8988T (cell line): Measurements from ENCODE around the gene RPS19.

Experiments
- DNase-seq: peaks from one replicate; pipeline ENCODE4 v3.0.0; 2011

The RPS19 gene

DNA sequence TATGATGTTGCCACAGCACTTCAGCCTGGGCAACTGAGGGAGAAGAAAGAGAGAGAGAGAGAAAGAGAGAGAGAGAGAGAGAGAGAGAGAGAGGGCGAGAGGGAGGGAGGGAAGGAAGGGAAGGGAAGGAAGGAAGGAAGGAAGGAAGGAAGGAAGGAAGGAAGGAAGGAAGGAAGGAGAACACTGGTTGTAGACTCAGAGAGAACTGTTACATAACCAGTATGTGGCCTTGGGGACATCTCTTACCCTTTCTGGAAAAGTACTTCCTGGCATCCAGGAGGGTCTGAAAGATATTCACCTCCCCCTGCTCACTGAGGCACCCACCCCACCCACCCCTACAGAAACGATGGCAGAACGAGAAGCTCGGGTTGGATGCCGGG is 20.3 kb downstream of the RPS19 start:
- DNase-seq = no peak

DNA sequence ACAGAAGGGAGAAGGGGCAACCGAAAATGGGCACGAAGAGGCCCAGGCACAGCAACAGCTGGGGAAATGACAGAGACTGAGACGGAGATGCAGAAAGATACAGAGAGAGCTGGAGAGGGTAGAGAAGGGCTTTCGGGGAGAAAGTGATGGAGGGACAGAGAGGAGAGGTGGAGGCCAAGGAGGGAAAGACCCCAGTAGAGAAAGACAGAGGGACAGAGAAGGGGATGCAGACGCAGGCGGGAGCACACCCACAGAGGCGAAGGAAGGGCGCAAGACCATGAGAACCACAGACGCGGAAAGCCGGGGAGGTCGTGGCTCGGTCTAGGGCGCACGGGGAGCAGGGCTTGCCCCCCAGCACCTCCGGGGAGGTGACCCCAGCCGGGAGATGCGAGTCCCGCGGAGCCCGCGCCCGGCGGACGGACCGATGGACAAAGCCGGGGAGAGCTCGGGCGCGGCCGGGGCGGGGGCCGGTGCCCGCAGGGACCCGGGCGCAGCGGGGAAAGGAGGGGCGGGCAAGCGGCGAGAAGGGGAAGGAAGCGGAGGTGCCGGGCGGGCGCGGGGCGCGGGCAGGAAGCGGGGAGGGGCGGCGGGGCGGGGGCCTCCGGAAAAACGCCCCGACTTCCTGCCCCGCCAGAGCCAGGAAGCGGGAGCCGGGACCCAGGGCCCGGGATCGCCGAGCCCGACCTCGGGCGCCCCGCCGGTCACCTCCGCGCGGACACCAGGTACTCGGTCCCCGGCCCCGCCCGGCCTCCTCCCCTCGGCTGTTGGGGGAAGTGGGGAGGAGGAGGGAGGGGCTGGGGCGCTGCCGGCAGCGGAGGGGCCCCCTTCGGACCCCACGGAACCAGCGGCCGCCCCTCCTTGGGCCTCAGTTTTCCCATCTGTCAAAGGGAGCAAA is 22.8 kb downstream of the RPS19 start, which contains the start of gene ARHGEF1:
Gene ARHGEF1 (plus strand): TSS at position 617 of the 895 bp plus-strand sequence. CDS start 4,899 bp downstream, outside the sequence.
- DNase-seq = peak; percentile 72

DNA sequence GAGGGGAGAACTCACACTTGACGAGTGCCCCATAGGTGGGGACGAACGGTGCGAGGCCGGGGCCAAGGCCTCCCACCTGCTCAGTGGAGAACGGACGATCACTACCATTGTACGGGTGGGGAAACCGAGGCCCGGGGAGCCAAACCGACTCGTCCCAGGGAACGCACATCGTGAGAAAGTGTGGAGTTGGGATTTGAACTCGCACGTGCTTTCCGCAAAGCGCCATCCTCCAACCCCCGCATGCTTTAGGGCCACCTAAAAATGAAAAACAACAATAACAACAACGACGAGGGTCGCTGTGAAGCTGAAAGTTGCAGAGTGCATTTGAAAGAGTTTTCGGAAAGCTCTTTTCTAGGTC is 23.4 kb downstream of the RPS19 start:
- no peak for DNase-seq

DNA sequence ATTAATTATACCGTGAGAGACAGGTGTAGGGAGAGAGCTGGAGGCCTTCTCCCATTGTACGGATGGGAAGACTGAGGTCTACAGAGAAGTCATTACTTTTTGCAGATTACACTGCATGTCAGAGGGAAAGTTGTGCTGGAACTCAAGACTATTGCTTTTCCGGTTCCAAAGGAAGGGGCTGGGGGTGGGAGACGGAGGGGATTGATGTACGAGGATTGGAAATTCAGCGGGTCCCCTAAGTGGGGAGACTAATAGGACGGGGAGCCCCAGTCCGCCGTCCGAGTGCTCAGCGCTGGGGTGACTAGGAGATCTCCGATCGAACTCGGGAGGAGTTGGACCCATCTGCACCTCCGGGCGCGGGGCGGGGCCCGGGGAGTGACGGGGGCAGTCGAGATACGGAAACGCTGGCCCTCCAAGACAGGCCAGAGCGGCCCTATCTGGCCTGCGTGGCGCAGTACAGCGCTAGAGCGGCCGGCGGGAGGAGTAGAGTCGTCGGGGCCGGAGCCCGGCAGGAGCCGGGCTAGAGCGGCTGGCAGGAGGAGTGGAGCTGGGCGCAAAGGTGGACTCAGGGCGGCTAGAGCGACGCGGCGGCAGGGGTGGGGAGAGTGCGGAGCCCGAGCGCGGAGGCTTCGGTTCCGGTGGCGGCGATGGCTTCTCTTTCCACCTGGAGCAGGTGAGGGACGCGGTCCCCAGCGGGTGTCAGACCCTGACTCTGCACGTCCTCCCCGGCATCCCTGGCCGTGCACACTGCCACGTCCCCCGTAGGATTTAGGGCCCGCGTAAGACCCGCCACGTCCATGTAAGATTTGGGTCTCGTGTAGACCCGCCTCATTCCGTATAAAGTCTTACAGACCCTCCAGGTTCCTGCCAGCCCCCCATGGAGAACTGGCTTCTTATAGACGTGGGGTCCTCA is 24.0 kb downstream of the RPS19 start:
- peak; percentile 96 for DNase-seq

DNA sequence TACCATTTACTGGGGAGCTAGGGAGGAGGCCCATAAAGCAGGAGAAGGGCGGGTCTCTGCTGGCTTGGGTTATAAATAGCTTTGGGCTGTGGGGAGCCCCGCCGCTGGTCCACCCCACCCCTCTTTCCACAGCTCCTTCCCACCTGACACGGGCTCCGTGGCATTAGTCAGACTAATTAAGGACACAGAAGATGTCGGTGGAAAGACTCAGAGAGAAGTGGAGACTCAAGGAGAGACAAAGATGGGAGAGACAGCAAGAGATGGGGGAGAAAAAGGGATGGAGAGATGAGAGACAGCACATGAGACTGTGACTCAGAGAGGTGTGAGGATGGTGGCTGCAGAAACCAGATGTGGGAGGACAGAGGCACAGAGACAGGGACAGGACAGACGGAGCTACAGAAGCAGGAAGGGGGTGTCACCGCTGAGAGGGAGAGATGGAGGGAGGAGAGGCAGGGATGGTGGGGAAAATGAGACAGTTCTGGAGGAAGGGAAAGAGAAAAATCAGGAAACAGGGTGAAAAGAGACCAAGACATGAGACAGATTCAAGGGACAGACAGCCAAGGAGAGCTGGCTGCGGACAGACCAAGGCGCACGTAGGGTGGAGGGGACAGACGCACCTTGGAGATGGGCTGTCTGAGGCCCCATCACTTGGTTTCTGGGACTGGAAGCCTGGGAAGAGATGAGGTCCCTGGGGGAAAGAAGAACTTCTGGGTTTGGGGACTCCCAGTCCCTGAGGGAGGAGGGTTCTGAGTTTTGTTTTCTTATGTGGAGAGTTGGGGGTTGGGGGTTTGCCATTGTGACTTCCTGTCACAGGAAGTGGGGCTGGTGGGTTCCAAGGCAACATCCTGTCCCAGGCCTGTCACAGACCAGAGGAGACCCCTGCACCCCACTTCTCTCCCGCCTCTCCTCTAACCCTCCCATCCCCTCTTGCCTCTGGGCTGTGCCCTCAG is 27.0 kb downstream of the RPS19 start:
- no peak for DNase-seq

DNA sequence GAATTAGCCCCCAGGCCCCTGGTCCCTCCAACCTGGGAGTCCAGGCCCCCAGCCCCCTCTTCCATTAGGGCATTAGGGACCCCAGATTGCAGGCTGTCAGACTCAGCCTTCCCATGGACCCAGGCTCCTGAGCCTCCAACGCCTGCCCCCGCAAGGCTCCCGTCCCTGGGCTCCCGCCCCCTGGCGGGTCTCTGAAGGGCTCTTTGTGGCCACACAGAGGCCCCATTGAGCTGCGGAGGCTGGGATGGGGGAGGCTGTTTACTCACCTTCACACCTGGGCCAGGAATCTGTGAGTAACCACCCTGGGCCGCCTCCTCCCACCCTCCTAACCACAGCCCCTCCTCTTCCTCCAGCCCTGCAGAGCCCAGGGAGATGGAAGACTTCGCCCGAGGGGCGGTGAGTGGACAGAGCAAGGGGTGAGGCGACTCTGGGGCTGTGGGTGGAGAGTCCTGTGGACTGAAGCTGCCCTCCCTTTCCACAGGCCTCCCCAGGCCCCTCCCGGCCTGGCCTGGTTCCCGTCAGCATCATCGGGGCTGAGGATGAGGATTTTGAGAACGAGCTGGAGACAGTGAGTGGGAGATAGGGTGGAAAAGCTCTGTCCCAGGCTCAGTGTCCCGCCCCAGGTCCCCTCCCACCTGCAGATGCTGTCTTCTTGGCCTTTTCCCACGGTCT is 27.8 kb downstream of the RPS19 start:
- DNase-seq = no peak

DNA sequence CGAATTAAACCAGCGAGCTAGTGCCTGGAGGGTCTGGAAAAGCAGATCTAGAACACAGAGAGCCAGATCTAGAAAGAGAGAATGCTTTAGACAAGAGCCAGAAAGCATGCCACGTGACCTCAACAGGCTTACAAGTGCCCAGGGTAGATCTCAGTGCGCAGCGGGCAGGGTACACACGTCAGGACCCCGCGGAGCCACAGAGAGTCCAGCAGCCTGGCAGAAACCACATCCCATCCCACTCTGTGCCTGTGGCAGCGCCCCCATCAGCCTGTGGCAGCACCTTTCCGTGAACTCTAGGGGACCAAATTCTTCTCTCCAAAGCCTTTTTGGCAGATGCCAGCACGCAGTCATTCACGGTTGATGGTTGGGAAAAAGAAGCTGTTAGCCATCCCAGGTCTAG is 28.9 kb downstream of the RPS19 start:
- no peak for DNase-seq

DNA sequence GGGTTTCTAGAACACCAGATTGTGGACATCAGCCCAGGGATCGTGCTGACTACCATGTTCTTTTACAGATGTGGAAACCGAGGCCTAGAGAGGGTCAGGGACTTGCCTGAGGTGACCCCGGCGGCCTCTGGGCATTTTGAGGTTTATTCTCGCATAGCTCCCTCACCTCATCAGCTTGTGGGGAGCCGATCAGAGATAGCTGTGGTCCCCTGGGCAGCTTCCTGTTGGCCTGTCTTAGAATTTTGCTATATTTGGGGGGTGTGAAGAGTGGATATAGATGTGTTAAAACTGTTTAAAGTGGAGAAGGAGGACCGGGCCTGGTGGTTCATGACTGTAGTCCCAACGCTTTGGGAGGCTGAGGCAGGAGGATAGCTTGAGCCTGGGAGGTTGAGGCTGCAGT is 29.8 kb downstream of the RPS19 start:
- no peak for DNase-seq

DNA sequence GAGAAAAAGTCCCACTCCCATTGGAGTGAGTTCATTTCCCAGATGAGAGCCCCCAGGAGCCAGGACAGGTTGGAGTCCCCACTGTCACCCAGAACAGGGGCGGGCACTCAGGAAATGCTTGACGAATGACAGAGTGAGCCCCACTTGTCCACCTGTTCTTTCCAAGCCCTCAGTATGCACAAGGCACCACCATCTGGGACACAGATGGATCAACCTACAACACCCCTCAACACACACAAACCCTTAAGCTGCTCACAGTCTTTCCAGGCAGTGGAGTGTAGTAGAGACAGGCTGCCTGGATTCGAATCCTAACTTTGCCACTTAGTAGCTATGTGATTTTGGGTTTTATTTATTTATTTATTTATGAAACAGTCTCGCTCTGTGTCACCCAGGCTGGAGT is 30.9 kb downstream of the RPS19 start:
- no peak for DNase-seq

DNA sequence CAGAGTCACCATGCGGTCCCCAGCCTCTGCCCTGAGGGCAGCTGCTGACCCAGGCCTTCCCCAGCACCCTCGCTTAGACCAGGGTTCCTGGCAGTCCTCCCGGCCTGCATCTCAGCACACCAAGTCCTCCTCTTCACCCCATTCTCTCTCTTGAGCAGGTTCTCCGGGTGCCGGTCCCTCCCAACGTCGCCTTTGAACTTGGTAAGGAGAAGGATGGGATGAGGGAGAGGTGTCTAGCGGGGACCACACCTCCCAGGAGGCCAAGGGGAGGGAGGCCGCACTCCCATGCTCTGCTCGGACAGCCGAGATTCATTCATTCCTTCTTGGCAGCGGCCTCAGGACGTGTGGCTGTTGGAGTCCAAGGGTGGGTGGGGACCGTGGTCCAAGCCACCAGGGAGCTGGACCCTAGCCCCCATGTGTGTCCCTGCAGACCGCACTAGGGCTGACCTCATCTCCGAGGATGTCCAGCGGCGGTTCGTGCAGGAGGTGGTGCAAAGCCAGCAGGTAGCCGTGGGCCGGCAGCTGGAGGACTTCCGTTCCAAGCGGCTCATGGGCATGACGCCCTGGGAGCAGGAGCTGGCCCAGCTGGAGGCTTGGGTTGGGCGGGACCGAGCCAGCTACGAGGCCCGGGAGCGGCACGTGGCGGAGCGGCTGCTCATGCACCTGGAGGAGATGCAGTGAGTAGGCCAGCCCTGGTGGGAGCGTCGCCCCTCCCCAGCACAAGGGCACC is 32.3 kb downstream of the RPS19 start:
- no peak for DNase-seq

DNA sequence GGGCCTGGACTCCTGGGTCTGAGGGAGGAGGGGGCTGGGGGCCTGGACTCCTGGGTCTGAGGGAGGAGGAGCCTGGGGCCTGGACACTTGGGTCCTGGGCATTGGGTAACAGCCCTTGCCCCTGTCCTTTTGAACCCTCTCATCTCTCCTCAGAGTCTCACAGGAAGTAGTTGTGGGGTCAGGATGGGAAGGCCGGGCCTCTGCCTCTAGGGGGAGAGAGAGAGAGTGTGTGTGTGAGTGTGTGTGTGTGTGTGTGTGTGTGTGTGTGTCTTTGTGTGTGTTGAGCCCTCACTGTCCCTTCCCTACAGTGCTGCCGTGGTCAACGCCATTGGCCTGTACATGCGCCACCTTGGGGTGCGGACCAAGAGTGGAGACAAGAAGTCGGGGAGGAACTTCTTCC is 33.8 kb downstream of the RPS19 start:
- no peak for DNase-seq

DNA sequence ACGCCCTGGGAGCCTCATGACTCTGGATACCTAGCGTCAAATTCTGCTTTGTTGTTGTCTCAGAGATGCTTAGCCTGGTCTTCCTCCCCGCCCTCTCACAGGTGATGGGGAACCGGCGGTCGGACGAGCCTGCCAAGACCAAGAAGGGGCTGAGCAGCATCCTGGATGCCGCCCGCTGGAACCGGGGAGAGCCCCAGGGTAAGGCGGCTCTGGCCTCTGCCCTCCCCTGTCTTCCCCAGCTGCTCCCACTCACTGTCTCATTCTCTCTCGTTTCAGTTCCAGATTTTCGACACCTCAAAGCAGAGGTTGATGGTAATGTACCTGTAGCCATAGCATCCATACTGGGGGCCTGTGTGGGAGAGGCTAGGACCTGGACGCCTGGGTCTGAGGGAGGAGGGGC is 34.3 kb downstream of the RPS19 start:
- no peak for DNase-seq

DNA sequence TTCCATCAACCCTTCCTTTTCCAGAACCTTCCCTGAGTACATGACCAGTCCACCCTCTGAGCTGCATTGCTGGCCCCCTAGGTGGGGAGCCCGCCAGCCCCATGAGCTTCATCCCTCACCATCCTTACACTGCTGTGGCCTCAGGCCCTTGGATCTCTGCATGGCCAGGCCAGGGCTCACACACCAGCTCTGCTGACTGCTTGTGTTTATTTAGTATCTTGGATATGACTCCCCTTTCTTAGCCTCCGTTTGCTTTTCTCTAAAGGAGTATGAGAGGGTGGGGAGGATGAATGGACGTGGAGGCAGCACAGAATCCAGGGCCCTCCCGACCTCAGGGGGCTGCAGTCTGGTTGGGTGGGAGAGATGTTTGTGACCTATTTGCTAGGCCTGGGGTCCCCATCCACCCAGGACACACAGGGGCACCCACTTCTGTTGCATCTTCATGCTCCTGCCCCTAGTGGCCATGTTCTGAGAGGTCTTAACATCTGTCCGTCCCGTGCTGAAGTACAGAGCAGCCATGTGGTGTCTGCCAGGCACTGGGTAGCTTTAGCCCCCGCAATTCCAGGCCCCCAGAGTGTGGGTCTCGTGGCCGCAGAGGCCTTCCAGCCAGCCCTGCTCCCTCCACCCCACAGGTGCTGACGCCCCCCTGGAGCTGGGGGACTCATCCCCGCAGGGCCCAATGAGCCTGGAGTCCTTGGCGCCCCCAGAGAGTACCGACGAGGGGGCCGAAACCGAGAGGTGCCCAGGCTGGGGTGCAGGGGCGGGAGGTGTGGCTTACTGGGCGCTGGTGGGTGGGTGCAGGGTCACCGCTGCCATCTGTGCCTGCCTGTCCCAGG is 35.9 kb downstream of the RPS19 start:
- no peak for DNase-seq

DNA sequence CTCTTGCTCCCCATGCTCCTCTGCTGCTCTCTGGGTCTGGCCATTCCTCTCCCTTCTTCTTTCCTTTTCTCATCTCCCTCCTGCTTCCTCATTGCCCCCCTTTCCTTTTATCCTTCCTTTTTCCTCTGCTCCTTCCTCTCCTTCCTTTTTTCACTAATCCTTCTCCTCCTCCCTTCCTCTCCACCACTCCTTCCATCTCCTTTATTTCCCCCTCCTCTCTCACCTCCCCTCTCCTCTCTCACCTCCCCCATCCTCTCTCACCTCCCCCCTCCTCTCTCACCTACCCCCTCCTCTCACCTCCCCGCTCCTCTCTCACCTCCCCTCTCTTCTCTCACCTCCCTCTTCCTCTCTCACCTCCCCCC is 36.5 kb downstream of the RPS19 start:
- DNase-seq = no peak

DNA sequence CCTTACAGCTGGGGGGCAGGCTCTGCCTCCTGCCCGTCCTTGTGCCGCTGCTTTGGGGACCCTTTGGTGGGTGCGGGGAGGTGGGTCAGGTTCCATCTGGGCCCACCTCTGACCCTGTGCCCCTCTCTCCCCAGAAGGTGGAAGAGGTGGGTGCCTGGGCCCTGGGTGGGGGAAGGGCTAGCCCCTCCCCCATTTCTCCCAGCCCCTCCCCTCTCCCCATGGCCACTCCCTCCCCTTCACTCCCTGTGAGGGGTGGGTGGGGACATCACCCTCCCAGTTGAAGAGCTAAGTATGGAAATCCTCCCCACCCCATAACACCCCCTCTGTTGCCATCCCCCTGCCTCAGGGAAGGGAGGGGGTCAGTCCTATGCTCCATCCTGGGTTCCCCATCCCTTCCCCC is 37.1 kb downstream of the RPS19 start:
- DNase-seq = no peak

DNA sequence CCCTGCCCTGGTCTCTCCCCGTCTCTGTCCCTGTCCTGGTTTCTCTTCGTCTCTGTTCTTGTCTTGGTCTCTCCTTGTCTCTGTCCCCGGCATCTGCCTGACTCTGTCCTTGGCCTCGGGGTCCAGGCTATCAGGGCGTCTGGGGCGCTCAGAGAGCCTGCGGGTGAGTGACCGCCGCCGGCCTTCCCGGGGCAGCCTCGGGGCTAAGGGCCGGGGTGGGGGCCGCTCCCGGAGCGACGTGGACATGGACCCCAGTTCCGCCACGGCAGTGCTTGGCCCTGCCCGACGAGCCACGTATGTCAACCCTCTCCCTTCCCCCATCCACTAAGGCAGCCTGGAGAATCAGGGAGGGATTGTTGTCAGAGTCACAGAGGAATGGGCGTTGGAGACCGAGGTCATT is 37.8 kb downstream of the RPS19 start:
- no peak for DNase-seq

DNA sequence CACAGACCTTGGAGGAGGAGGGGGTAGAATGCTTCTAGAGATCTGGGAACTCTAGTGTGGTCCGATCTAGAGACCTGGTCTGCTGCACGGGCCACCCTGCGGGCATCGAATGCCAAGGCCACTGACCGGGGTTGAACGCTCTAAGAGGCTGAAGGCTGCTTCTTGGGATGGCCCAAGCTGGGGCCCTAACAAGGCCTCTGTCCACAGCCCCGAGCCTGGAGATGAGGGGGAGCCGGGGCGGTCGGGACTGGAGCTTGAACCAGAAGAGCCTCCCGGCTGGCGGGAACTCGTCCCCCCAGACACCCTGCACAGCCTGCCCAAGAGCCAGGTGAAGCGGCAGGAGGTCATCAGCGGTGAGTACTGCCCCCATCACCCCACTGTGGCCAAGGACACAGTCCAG is 38.2 kb downstream of the RPS19 start:
- no peak for DNase-seq

DNA sequence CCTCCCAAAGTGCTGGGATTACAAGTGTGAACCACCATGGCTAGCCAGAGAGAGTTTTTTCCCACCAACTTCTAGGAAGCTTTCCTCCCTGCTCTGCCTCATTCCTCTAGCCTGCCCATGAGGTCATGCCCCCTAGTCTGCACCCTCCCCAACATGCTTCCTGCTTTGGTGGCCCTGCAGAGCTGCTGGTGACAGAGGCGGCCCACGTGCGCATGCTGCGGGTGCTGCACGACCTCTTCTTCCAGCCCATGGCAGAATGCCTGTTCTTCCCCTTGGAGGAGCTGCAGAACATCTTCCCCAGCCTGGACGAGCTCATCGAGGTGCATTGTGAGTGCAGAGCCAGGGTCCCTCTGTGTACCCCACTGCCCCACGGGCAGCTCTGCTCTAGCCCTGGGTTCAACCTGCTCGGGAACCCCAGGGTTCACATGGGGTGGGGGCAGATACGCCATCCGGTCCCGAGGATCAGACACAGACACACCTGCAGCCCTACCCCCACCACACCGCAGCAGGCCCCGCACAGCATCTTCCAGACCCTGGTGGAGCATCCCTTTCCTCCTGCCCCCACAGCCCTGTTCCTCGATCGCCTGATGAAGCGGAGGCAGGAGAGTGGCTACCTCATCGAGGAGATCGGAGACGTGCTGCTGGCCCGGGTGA is 41.8 kb downstream of the RPS19 start:
- DNase-seq = no peak

DNA sequence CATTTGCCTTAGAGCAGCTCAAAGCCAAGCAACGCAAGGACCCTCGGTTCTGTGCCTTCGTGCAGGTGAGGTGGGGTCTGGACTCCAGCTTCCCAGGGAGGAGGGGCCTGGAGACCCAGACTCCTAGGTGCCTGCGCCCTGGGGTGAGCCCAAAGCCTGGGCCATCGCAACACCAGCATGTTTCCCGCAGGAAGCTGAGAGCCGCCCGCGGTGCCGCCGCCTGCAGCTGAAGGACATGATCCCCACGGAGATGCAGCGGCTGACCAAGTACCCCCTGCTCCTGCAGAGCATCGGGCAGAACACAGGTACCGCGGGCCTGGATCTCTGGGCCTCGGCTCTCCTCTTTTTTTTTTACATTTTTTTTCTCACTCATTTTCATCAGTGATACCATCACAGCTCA is 42.5 kb downstream of the RPS19 start:
- DNase-seq = no peak
